HepG2 (cell line): ENCODE data around the gene PCBP4. TPM values are rescaled to one million over a fixed set of nuclear protein-coding genes. Genes with fewer than 3 reads are reported as not detected.

Source experiments
- HES4 ChIP-seq: sonication (generic); formaldehyde crosslinking; IDR thresholded peaks from 2 replicates; pipeline ENCODE4 v1.9.0; 2021; ENCODE audit warnings: mild to moderate bottlenecking, missing genetic modification reagents, borderline replicate concordance
- KLF11 ChIP-seq: IDR thresholded peaks from 2 replicates; pipeline ENCODE4 v1.6.1; 2016; ENCODE audit warnings: missing compliant biosample characterization
- NKX3-1 ChIP-seq: sonication (generic); formaldehyde crosslinking; IDR thresholded peaks from 2 replicates; pipeline ENCODE4 v1.5.0; 2020; ENCODE audit warnings: missing genetic modification reagents
- NONO ChIP-seq, 2 experiments: fragments of 450-650 bp in 1 of 2; sonication (generic) in 1 of 2; formaldehyde crosslinking in 1 of 2; IDR thresholded peaks in 1 of 2; conservative IDR thresholded peaks in 1 of 2; 2 replicates each; pipeline versions ENCODE4 v1.6.1 to v1.8.0; 2017 to 2022; ENCODE audit warnings: mild to moderate bottlenecking in 1 of 2, missing genetic modification reagents in 1 of 2, moderate library complexity in 1 of 2
- NR1H2 ChIP-seq: sonication (generic); formaldehyde crosslinking; IDR thresholded peaks from 2 replicates; pipeline ENCODE4 v1.8.1; 2022; ENCODE audit warnings: low read depth, missing genetic modification reagents, borderline replicate concordance
- NR2F1 ChIP-seq, 2 experiments: fragments of 450-650 bp in 1 of 2; formaldehyde crosslinking in 1 of 2; IDR thresholded peaks; 2 replicates each; pipeline versions ENCODE4 v1.5.0 to v1.6.1; 2016 to 2020; ENCODE audit warnings: mild to moderate bottlenecking in 1 of 2, missing compliant biosample characterization in 1 of 2, missing genetic modification reagents in 1 of 2, moderate library complexity in 1 of 2
- THAP7 ChIP-seq: sonication (generic); formaldehyde crosslinking; IDR thresholded peaks from 2 replicates; pipeline ENCODE4 v1.8.1; 2023; ENCODE audit warnings: mild to moderate bottlenecking, missing genetic modification reagents
- ZNF281 ChIP-seq: sonication (generic); formaldehyde crosslinking; IDR thresholded peaks from 2 replicates; pipeline ENCODE4 v1.4.0; 2020; ENCODE audit warnings: missing genetic modification reagents, borderline replicate concordance
- ZNF687 ChIP-seq: sonication (generic); formaldehyde crosslinking; IDR thresholded peaks from 2 replicates; pipeline ENCODE4 v1.5.1; 2020; ENCODE audit warnings: mild to moderate bottlenecking, missing genetic modification reagents, moderate library complexity
- ZNF710 ChIP-seq: sonication (generic); formaldehyde crosslinking; IDR thresholded peaks from 2 replicates; pipeline ENCODE4 v1.5.0; 2020; ENCODE audit warnings: mild to moderate bottlenecking, missing genetic modification reagents, borderline replicate concordance
- ZNF770 ChIP-seq: sonication (generic); formaldehyde crosslinking; IDR thresholded peaks from 2 replicates; pipeline ENCODE4 v1.5.0; 2020; ENCODE audit warnings: mild to moderate bottlenecking, missing genetic modification reagents
- polyA plus RNA-seq, 8 experiments: library from polyadenylated mRNA; depleted of rRNA in 3 of 8; stranded (reverse) in 7 of 8; unstranded in 1 of 8; fragments of >200 nt; fragmentation: Illumina TruSeq in 4 of 8; extraction: Trizol in 4 of 8; gene quantifications; 2 replicates each; pipeline versions ENCODE4 v1.2.1 to v1.2.3, GENCODE V29; 2011 to 2016; ENCODE audit warnings: low read depth in 4 of 8, missing spikeins in 1 of 8, mixed read lengths in 1 of 8; ENCODE audit not compliant: insufficient read depth in 1 of 8
- total RNA-seq, 5 experiments: library from RNA; depleted of rRNA; stranded (reverse); fragments of >200 nt; fragmentation: Illumina TruSeq; extraction: Trizol; gene quantifications; 2 replicates each; pipeline ENCODE4 v1.2.3, GENCODE V29; 2016; ENCODE audit warnings: low read depth in 1 of 5

PCBP4 gene
- total and polyA plus RNA-seq, 2 of the 13 experiments (the other 11 are each of a cell fraction or from before 2014, with no cell fraction given): 36.8 to 51.3 TPM

GRCh38 chr3:51942603-51943450 is 24.4 kb downstream of the PCBP4 start (continued):
- TF ChIP-seq ZNF281 (CRISPR knock-in tag) (peak; percentile 68), ZNF687 (CRISPR knock-in tag) (no peak; the same call in 1 of the 2 replicates), KLF11 (no peak), THAP7 (no peak; the same call in 1 of the 2 replicates), NR2F1 (CRISPR knock-in tag; IDR thresholded peaks at IDR 0.05) (no peak), ZNF770 (CRISPR knock-in tag) (peak; percentile 33; the same call in 1 of the 2 replicates), HES4 (0 out of 2 replicates have a peak, but pooled peaks have one; percentile 82), NONO (IDR thresholded peaks at IDR 0.05) (no peak), NONO (CRISPR knock-in tag; conservative IDR thresholded peaks at IDR 0.05) (no peak; the same call in 1 of the 2 replicates), ZNF710 (CRISPR knock-in tag) (no peak), NKX3-1 (CRISPR knock-in tag) (no peak), NR1H2 (no peak)
